ENCODE data around the gene APOOL.
"Not testable (repeated sequence)": the region's sequence is repeated elsewhere in the genome, so short reads cannot be mapped to it uniquely, and the experiment has no call there.

The APOOL gene, protein sequence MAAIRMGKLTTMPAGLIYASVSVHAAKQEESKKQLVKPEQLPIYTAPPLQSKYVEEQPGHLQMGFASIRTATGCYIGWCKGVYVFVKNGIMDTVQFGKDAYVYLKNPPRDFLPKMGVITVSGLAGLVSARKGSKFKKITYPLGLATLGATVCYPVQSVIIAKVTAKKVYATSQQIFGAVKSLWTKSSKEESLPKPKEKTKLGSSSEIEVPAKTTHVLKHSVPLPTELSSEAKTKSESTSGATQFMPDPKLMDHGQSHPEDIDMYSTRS

DNA sequence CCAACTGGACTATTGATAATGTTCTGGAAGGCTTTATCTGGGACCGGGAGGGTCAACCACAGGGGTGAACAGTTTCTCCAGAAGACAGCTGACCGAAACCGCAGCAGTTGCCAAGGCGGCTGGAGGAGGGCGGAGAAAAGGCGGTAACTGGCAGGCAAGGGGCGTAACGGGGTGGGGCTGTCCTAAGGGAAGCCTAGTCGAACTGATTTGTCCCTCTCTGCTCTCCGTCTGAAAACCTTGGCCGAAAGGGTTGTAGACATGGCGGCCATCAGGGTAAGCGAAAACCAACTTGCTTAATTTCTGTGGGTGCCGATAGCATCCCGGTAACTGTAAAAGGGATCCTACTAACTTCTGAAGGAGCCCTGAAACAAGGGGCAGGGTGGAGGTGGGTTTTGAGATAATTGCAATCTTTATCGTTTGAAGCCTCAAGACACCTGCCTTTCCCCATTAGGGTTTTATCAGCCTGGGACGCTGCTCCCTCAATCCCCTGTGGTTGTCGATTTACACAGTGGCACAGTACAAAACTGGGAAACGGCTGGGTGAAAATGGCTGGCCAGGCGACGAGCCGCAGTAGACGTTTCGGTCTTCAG lies at the start of gene APOOL:
Gene APOOL, plus strand, starts transcription at position 223 of the 590 bp plus-strand sequence. Its CDS starts 36 bp downstream, at position 259.
- DNase-seq (ENCODE audit: low read depth in 3 of 3), result peak; percentile 50 to 71 (median 67)

DNA sequence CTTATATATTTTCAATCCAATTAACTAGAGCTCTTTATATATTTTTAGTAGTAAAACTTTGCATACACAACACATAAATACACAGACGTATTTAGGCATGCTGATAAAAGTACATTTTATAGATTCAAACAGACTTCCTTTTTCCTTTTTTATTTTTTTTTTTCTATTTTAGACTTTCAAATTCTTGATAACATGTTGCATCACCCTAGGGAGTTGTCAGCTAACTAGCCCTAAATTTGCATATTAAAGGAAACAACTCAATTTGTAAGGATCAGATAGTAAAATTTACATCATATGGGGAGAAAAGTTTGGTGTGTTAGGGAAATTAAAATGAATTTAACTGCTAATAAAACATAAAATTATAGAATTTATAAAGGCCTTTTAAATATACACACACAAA lies 47.4 kb upstream of the APOOL start:
- no peak for DNase-seq (ENCODE audit: low read depth in 3 of 3)

DNA sequence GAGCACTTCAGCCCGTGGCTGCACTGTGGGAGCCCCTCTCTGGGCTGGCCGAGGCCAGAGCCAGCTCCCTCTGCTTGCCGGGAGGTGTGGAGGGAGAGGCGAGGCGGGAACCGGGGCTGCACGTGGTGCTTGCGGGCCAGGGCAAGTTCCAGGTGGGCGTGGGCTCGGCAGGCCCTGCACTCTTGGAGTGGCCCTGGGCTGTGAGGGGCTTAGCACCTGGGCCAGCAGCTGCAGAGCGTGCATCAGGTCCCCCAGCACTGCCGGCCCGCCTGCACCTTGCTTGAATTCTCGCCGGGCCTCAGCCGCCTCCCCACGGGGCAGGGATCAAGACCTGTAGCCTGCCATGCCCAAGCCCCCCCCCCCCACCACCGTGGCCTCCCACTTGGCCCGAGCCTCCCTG lies 28.9 kb upstream of the APOOL start:
- no peak for DNase-seq (ENCODE audit: low read depth in 3 of 3)

DNA sequence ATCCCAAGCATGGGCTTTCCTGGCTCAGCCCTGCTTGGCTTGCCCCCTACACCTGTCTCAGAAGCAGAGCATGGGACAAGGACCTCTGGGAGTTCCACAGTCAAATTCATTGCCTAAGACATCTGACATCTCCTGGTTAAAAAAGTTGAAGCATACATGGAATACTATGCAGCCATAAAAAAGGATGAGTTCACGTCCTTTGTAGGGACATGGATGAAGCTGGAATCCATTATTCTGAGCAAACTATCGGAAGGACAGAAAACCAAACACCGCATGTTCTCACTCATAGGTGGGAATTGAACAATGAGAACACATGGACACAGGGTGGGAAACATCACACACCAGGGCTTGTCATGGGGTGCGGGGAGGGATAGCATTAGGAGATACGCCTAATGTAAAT lies 11.9 kb upstream of the APOOL start:
- DNase-seq (ENCODE audit: low read depth in 3 of 3), result not testable (repeated sequence)

DNA sequence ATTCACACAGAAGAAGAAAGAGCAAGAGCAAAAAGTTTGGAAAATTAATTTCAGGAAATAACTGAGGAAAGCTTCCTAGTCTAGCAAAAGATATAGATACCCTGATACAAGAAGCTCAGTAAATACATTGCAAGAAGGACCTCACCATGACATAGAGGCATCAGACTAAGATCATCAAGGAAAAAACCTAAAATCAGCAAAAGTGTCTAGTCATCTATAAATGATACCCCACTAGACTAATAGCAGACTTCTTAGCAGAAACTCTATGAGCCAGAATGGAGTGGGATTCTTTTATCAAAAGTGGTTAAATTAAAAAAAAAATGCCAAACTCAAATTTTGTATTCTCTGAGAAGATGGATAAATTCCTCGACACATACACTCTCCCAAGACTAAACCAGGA lies 10.5 kb upstream of the APOOL start:
- DNase-seq (ENCODE audit: low read depth in 3 of 3), result no peak

DNA sequence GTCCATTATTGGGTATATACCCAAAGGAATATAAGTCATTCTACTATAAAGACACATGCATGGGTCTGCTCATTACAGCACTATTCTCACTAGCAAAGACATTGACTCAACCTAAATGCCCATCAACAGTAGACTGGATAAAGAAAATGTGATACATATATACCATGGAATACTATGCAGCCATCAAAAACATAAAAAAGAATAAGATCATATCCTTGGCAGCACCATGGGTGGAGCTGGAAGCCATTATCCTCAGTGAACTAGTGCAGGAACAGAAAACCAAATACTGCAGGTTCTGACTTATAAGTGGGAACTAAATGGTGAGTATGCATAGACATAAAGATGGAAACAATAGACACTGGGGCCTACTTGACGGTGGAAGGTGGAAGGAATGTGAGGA lies 2.3 kb upstream of the APOOL start:
- DNase-seq (ENCODE audit: low read depth in 3 of 3), result no peak

DNA sequence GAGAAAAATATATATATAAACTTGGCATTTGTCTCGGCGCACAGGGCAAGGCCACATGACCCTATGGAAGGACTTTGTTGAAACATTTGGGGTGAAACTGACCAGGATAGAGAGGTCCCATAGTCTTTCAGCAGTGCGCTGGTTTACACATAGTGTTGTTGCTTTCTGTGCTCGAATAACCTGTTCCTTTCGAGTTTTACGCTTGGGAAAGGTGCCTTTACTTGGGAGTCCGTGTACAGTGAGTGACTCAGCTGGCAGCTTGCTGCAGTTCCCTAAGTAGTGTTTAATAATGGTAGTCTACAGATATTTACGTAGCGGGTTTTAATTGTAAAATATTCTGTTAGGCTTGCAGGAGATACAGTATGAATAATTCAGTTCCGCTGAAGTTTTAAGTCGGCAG lies 578 bp downstream of the APOOL start:
- no peak for DNase-seq (ENCODE audit: low read depth in 3 of 3)

DNA sequence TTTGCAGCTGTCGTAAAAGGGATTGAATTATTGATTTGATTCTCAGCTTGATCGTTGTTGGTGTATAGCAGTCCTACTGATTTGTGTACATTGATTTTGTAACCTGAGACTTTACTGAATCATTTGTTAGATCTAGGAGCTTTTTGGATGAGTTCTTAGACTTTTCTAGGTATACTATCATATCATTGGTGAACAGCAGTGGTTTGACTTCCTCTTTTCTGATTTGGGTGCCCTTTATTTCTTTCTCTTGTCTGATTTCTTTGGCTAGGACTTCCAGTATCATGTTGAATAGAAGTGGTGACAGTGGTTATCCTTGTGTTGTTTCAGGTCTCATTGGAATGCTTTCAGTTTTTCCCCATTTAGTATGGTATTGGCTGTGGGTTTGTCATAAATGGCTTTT lies 8.4 kb downstream of the APOOL start:
- no peak for DNase-seq (ENCODE audit: low read depth in 3 of 3)

DNA sequence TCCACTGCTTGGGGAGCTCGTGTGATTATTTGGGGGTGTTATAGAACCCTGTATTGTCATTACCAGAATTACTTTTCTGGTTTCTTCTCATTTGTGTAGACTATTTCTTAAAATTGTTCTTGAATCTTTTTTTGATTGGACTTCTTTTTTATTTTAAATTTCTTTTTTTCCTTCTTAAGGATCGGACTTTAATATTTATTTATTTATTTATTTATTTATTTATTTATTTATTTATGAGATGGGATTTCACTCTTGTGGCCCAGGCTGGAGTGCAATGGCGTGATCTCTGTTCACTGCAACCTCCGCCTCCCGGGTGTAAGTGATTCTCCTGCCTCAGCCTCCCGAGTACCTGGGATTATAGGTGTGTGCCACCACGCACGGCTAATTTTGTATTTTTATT lies 11.7 kb downstream of the APOOL start:
- DNase-seq (ENCODE audit: low read depth in 3 of 3), result not testable (repeated sequence)

DNA sequence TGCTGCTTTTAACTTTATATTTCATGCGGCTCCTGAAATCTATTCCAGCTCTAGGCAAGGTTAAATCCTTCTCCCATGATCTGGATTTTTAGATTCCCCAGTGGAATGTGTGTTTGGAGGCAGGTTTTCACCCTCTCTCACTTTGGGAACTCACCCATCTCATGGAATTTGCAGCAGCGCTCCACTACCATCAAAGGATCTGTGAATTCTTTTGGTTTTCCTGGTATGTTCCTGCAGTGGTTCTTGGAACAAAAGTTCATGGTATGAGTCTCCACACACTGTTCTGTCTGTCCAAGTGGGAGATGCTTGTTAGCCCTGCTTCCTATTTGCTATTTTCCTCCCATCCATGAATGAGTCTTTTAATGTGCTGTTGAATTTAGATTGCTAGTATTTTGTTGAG lies 14.0 kb downstream of the APOOL start:
- DNase-seq (ENCODE audit: low read depth in 3 of 3), result no peak

DNA sequence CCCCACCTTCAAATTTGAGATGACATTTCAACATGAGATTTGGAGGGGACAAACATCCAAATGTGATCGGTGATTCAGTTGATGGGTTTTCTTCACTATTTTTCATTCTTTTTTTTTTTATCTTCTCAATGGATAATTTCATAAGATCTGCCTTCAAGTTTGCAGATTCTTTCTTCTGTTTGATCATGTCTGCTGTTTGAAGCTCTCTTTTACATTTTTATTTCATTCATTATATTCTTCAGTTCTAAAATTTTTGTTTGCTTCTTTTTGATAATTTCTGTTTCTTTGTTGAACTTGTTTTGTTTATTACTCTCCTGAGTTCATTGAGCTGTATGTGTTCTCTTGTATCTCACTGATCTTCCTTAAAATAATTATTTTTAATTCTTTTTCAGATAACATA lies 14.8 kb downstream of the APOOL start:
- DNase-seq (ENCODE audit: low read depth in 3 of 3), result no peak

DNA sequence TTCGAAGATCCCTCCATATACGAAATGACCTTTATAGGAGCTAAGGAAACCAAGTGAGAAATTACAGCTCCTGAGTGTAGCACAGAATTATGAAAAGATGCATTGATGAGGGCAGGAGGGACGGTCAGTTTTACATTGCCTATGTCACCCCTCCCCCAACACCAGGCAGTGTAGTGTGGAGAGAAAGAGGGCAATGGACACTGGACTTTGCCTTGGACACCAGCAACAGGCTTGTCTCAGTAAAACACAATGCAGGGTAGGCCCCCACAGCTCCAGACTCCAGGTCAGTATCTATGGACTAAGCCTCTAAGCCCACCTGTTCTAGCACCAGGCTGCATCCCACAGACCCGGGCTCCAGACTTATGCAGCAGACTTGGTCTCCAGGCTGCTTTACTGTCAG lies 16.5 kb downstream of the APOOL start:
- DNase-seq (ENCODE audit: low read depth in 3 of 3), result no peak

DNA sequence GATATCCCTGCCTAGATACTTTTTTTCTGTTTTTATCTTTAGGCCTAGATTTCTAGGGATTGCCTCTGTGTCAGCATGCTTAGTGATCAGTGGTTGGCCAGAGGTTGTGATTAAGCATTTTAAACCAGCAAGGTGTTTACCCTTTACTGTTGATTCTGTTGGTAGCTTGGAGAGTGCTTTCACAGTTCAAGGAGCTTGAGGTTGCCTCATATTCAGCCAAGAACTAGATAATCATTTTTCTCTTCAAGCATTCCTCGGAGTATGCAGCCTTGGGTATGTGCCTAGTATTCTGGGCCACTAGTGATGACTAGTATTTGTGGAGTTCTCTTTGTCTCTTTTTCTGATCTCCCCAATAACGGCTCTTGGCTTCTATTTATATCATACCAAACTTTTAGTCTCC lies 20.4 kb downstream of the APOOL start:
- DNase-seq (ENCODE audit: low read depth in 3 of 3), result no peak

DNA sequence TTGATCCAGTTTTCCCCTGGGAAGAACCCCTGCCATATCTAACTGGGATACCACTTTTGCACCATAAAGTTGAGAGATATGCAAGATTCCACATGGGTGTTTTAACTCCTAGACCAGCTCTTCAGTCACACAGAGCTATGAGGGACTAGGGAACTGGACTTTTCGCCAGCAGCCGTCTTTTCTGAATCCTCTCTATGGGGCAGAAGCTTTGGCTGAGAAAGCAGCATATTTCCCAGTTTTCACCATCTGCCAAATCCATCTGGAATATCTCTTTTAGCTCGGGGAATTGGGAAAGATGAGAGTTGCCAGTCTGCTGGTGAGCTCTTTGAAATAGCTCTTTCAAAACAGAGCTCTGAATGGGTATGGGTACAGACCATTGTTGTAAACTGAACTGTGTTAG lies 20.9 kb downstream of the APOOL start:
- DNase-seq (ENCODE audit: low read depth in 3 of 3), result no peak

DNA sequence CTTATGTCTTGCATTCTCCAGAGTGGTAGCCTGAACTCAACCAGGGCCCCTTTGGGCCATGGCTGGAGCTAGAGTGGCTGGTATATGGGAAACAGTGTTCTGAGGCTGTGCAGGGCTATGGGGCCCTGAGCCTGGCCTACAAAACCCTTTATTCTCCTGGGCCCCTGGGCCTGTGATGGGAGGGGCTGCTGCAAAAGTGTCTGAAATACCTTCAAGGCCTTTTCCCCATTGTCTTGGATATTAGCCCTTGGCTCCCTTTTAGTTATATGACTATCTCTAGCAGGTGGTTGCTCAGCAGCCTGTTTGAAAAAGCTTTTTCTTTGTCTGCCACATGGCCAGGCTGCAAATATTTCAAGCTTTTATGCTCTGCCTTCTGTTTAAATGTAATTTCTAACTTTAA lies 22.5 kb downstream of the APOOL start:
- no peak for DNase-seq (ENCODE audit: low read depth in 3 of 3)

DNA sequence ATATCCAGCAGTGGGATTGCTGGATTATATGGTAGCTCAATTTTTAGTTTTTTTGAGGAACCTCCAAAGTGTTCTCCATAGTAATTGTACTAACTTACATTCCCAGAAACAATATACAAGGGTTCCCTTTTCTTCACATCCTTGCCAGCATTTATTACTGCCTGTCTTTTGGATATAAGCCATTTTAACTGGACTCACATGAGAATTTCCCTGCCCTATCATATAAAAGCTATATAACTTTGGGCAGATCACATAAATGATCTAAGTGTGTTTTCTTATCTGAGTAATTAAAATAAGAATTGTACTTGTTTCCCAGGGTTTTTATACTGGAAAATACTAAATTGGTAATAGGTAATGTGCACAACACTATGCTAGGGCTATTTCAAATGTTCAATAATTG lies 25.4 kb downstream of the APOOL start:
- DNase-seq (ENCODE audit: low read depth in 3 of 3), result no peak

DNA sequence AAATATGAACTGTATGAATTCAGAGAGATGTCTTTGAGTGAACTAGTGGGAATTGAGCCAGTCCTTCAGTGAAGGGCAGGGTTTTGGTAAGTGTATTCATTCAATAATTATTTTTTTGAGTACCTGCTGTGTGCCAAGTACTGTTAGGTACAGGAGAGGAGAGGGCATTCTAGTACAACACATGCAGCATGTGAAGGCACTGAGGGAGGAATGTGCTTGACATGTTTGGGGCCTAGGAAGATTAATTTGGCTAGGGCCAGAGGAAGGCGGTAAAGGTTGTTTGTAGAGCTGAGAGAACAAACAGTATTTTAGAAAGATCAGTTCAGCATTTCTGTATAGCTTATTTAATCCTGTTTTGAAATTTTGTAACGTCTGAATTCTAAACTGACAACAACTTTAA lies 27.8 kb downstream of the APOOL start:
- DNase-seq (ENCODE audit: low read depth in 3 of 3), result no peak

DNA sequence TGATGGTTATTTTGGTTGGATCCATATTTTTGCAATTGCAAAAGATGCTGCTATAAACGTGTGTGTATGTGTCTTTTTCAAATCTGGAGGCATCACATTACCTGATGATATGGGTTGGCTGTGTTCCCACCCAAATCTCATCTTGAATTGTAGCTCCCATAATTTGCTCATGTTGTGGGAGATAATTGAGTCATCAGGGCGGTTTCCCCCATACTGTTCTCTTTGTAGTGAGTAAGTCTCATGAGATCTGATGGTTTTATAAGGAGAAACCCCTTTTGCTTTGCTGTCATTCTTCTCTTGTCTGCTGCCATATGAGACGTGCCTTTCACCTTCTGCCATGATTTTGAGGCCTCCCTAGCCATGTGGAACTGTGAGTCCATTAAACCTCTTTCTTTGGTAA lies 33.4 kb downstream of the APOOL start:
- no peak for DNase-seq (ENCODE audit: low read depth in 3 of 3)

DNA sequence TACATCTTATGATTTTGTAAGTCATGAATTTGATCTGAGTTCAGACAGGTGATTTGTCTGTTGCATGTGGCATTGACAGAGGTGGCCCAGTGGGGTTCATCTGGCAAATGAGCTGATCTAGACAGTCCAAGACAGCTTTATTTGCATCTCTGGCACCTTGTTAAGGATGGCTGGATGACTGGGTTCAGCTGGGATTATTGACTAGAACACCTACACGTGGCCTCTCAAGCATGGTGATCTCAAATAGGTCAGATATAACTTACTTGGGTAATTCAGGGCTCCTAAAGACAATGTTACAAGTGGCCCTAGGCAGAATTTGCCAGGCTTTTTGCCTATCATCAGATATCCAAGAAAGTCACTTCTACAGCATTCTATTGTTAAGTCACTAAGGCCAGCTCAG lies 48.0 kb downstream of the APOOL start:
- no peak for DNase-seq (ENCODE audit: low read depth in 3 of 3)

DNA sequence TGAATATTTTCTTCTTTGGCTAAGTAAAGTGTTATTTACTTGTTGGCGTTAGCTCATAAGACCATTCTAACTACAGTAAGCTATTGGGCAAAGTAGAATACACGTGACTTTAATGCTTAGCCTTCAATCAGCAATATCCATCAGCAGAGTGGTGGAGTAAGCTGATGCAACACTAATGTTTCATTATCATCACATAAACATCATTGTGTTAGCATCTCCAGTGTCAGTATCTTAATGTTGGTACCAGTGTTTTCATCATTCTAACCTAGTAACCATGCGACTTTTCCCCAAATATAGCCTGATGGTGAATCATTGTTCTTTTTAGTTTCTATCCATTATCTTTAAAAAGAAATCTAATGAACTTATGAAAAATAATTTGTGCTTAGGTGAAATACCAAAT lies 48.5 kb downstream of the APOOL start:
- DNase-seq (ENCODE audit: low read depth in 3 of 3), result no peak

DNA sequence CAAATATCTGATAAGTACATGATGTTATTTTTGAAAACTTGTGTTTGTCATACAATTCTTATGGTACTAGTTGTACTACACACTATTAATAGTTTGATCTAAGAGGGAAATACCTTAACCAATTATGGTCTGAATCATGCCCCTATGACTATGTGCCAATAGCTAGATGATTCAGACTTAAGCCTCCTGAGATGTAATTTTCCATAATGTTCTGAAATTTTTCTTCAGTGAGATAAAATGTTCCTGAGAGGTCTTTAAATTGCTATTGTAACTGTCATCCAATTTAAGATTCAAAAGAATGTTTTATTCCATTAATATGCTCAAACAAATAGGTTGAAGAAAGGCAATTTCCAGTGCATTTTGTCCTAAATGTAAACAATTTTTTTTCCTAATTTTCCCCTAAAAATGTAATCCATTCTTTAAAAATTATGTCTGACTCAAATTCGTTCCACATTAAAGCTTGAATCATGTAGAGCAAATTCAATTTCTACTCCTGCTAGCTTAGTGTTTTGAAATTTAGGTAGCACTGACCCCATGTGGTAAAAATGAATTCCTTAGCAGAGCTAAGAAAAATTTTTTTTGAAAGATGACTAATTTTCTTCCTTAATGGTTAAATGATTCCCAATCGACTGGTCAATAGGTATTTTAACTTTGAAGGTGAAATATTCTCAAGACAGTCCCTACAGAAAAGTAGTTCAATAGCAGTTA lies 49.1 kb downstream of the APOOL start:
- no peak for DNase-seq (ENCODE audit: low read depth in 3 of 3)

DNA sequence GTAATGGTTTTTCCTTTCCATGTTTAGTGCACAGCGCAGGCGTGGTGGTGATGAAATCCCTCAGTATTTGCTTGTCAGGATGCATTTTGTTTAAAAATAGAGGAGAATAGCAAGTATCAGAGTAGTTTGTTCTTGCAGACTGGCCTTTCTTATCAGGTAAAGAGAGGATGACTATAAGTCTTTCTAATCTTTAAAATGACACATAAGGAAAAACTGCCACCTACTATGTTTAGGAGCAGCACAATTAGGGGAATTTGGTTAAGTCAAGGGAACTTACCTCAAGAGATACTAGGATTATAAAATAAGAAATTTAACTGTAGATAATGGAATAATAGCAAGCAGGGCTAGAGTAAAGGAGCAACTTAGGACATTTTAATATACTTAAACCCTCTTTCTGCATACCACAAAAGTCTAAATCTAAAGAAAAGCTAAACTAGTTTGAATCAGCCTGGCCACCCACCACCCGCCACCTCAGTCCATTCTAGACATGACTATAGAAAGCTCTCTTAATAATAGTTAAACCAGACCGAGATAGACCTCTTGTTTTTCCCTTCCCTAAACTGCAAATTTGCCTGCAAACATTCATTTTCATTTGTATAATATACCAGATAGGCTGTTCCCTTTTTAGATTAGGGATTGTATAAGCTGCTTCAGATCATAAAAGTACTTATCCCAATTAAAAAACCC lies 62.0 kb downstream of the APOOL start:
- DNase-seq (ENCODE audit: low read depth in 3 of 3), result no peak

DNA sequence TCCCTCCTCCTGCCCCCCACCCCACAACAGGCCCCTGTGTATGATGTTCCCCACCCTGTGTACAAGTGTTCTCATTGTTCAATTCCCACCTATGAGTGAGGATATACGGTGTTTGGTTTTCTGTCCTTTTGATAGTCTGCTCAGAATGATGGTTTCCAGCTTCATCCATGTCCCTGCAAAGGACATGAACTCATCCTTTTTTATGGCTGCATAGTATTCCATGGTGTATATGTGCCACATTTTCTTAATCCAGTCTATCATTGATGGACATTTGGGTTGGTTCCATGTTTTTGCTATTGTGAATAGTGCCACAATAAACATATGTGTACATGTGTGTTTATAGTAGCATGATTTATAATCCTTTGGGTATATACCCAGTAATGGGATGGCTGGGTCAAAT lies 73.6 kb downstream of the APOOL start:
- DNase-seq (ENCODE audit: low read depth in 3 of 3), result not testable (repeated sequence)

Measured in stimulated activated CD4-positive, alpha-beta T cell treated with anti-CD3 and anti-CD28 coated beads, TNF-alpha, amount 100 ng/mL, for 48 hours (primary cell).